GM19240 (cell line): ENCODE results near the gene FKBP15.
"Not testable (repeated sequence)": the region's sequence is repeated elsewhere in the genome, so short reads cannot be mapped to it uniquely, and the experiment has no call there.

Source experiments
- DNase-seq: peaks from one replicate; pipeline ENCODE4 v3.0.0; 2011; ENCODE audit warnings: low spot score; ENCODE audit not compliant: insufficient read length

Gene FKBP15

DNA sequence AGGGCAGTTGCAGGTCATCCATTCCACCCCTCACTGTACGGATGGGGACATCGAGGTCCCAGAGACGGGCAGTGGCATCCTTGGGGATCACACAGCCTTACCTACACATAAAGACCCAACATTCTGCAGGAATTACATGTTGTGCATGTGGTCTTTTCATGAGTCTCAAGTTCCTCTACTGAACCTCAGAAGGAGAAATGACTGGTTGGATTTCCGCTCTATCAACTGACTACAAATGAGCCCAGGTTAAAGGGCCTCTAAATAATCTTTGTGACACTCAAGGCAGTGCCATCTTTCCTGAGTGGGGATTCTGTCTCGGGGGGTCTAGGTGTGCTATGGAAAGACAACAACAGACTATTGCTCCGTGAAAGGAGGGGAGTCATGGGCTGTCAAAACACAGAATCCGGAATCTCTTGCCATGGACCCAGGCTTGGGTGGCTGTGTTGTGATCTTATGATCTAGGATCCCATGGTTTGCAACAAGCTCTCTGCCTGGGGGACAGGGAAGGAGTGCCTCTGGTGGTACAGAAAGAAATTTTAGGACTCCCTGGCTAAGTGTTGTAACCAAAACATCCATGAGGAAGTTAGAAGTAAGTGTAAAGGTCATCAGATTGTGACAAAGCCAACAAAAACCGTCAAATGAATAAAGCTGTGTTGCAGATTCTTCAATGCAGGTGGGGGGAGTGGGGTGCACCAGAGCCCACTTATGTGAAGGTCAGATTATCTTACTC, 72.1 kb downstream of the FKBP15 start:
- DNase-seq, result no peak

- DNase-seq, result no peak
These were observed 72.7 kb downstream of the FKBP15 start for GRCh38 chr9:113148372-113148705.

- no peak for DNase-seq
These were observed 77.4 kb downstream of the FKBP15 start for GRCh38 chr9:113143432-113144227.

DNA sequence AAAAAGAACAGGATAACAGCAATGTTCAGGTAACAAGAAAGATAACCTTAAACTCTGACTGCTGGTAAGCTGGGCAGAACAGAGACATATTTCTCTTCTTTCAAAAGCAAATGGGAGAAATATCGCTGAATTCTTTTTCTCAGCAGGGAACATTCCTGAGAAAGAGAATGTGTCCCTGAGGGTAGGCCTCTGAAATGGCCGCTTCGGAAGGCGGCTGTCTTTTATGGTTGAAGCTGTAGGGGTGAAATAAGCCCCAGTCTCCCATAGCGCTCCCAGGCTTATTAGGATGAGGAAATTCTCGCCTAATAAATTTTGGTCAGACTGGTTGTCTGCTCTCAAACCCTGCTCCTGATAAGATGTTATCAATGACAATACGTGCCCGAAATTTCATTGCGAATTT, 80.2 kb downstream of the FKBP15 start:
- DNase-seq, result not testable (repeated sequence)

DNA sequence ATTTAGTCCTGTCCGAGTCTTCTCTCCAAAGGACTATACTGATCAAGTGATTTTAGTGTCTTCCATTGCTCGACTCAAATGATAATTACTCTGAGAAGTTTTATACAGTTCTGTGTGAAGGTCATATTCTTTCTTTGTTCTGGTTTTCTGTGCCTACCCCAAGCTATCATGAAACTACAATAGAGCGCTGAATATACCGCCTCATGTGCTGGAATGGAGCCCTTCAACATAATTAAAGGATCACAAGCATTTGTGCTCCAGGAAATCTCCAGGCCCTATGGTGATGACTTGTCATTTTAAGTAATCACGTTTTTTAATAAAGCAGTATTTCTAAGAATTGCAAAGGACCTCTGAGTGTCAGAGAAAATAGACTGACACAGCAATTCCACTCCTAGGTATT, 81.1 kb downstream of the FKBP15 start:
- no peak for DNase-seq

DNA sequence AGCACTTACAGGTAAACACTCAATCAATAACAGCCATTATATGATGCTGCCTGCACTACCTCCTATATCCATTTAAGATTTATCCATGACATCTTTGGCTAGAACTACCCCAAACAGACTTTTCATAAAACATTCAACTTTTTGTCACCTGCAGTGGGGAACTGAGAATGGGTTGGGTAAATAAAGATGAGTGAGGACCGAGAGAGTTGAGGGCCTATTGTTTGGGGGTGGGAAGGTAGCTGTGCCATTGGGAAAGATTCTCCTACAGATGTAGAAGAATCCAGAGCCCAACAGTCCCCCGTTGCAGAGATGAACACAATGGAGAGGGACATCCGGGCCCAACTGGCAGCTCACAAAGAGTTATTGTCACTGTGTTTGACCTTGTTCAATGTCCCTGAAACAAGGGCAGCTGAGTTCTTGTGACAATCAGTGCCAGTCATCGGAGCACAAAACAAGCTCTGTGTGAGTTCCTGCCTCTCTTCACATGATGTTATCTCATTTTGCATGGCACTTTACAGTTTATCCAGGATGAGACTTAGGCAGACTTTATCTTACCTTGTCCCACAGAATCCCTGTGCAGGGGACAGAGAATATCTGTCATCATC, 81.8 kb downstream of the FKBP15 start:
- no peak for DNase-seq

DNA sequence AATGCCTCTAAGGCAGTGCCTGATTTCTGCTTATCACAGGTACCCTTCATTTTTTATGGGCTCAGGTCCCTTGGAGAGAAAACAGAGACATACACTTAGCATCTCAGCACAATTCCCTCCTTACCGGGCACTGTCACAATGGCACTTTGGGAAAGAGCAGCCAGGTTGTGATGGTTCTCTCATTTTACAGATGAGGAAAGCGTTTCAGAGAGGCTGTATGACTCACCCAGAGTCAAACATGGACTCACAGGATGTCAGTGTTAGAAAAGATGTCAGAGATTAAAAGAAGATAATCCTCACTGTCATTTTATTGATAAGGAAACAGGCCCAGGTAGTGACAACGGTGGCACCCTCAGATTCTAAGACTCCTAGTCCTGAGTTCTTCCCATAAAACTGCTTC, 82.3 kb downstream of the FKBP15 start:
- no peak for DNase-seq

GRCh38 chr9:113137196-113138168, 83.6 kb downstream of the FKBP15 start:
- DNase-seq, result no peak

GRCh38 chr9:113131689-113132151, 89.4 kb downstream of the FKBP15 start:
- DNase-seq, result no peak

- DNase-seq, result no peak
These were observed 91.2 kb downstream of the FKBP15 start for GRCh38 chr9:113129884-113130283.

DNA sequence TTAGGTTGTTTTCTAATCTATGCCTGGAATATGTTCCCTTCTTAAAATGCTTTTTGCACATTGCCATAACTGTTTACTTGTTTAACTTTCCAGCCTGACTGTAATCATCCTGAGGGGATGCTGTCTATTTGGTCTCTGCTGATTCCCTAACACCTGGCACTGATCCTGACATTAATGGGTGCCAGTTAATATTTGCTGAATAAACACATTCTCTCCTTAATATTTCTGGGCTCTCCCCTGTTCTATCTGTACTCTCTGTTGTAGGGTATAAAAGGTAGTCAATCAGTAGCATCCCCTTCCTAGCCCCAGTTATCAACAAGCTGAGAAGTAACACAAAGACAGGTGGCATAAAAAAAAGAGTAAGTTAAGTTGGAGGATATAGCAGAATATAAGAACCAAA, 91.6 kb downstream of the FKBP15 start:
- no peak for DNase-seq

DNA sequence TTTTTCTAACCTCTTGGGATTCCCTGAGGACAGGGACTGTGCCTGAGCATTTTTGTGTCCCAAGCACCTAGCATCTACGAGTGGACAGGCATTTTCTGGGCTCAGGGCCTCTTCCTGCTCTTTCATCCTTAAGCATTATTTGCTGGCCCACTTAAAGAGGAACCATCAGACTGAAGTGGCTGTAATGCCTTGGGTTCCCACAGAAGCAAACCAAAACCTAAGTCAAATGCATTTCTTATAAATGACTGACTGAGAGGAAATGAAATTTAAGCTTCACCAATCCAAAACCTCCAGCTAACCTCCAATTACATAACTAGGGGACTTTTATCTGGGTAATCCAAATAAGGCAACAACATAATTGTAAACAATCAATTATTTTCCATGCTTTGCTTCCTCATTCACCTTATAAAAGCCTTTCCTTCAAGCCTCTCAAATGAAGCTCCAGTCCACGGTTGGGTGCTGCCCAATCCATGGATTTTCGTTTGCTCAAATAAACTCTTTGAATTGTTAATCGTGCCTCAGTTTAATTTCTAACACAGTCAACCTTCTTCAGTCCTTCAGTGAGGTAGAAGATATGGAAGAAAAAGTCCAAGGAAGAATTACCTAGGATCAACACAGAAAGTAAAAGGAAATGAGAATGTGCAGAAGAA, 95.6 kb downstream of the FKBP15 start:
- no peak for DNase-seq

- not testable (repeated sequence) for DNase-seq
These were observed 102.2 kb downstream of the FKBP15 start for GRCh38 chr9:113118829-113119228.
